HepG2 (cell line): ENCODE measurements around the gene ACD. TPM values are rescaled to one million over a fixed set of nuclear protein-coding genes. Genes with fewer than 3 reads are reported as not detected.

Experiments
- CEBPZ ChIP-seq: IDR thresholded peaks from 2 replicates; pipeline ENCODE4 v1.6.1; 2012; ENCODE audit warnings: low read length, improper control_type of control experiment
- GMEB1 ChIP-seq: sonication (generic); formaldehyde crosslinking; IDR thresholded peaks from 2 replicates; pipeline ENCODE4 v1.5.1; 2020; ENCODE audit warnings: missing genetic modification reagents, mild to moderate bottlenecking, borderline replicate concordance
- NFIB ChIP-seq: sonication (generic); formaldehyde crosslinking; IDR thresholded peaks from 2 replicates; pipeline ENCODE4 v1.9.0; 2021; ENCODE audit warnings: missing genetic modification reagents, mild to moderate bottlenecking, borderline replicate concordance
- NONO ChIP-seq, 2 experiments: fragments of 450-650 bp in 1 of 2; sonication (generic) in 1 of 2; formaldehyde crosslinking in 1 of 2; IDR thresholded peaks in 1 of 2; conservative IDR thresholded peaks in 1 of 2; 2 replicates each; pipeline versions ENCODE4 v1.6.1 to v1.8.0; 2017 to 2022; ENCODE audit warnings: mild to moderate bottlenecking in 1 of 2, missing genetic modification reagents in 1 of 2, moderate library complexity in 1 of 2
- PTBP1 ChIP-seq: fragments of 200-400 bp; formaldehyde crosslinking; IDR thresholded peaks from 2 replicates; pipeline ENCODE4 v1.6.1; 2018; ENCODE audit warnings: low read length, low read depth; ENCODE audit not compliant: poor library complexity, severe bottlenecking
- SIN3A ChIP-seq: IDR thresholded peaks from 2 replicates; pipeline ENCODE4 v1.6.1; 2011; ENCODE audit warnings: low read depth, mild to moderate bottlenecking, control low read depth, low read length, borderline replicate concordance
- TRIM24 ChIP-seq: sonication (generic); formaldehyde crosslinking; IDR thresholded peaks from 2 replicates; pipeline ENCODE4 v1.8.0; 2022; ENCODE audit warnings: mild to moderate bottlenecking, missing genetic modification reagents
- ZBTB26 ChIP-seq: IDR thresholded peaks from 2 replicates; pipeline ENCODE4 v1.6.1; 2016; ENCODE audit warnings: missing compliant biosample characterization, missing genetic modification reagents, borderline replicate concordance
- ZBTB4 ChIP-seq: sonication (generic); formaldehyde crosslinking; IDR thresholded peaks from 2 replicates; pipeline ENCODE4 v1.4.0; 2020; ENCODE audit warnings: missing genetic modification reagents, mild to moderate bottlenecking, borderline replicate concordance
- ZBTB8A ChIP-seq: sonication (generic); formaldehyde crosslinking; IDR thresholded peaks from 2 replicates; pipeline ENCODE4 v1.4.0; 2020; ENCODE audit warnings: mild to moderate bottlenecking, low read depth, missing genetic modification reagents, borderline replicate concordance
- ZNF12 ChIP-seq: sonication (generic); formaldehyde crosslinking; IDR thresholded peaks from 2 replicates; pipeline ENCODE4 v1.5.0; 2020; ENCODE audit warnings: missing genetic modification reagents
- ZNF230 ChIP-seq: sonication (generic); formaldehyde crosslinking; IDR thresholded peaks from 2 replicates; pipeline ENCODE4 v1.4.0; 2020; ENCODE audit warnings: mild to moderate bottlenecking, missing genetic modification reagents
- ZNF253 ChIP-seq: sonication (generic); formaldehyde crosslinking; IDR thresholded peaks from 2 replicates; pipeline ENCODE4 v1.8.0; 2022; ENCODE audit warnings: mild to moderate bottlenecking, missing genetic modification reagents, borderline replicate concordance
- ZNF331 ChIP-seq: sonication (generic); formaldehyde crosslinking; IDR thresholded peaks from 2 replicates; pipeline ENCODE4 v1.4.0; 2020; ENCODE audit warnings: missing genetic modification reagents
- ZNF367 ChIP-seq: sonication (generic); formaldehyde crosslinking; IDR thresholded peaks from 2 replicates; pipeline ENCODE4 v1.4.0; 2020; ENCODE audit warnings: missing genetic modification reagents, borderline replicate concordance
- ZNF383 ChIP-seq: sonication (generic); formaldehyde crosslinking; IDR thresholded peaks from 2 replicates; pipeline ENCODE4 v1.4.0; 2020; ENCODE audit warnings: missing genetic modification reagents, mild to moderate bottlenecking, borderline replicate concordance
- ZNF552 ChIP-seq: sonication (generic); formaldehyde crosslinking; IDR thresholded peaks from 2 replicates; pipeline ENCODE4 v1.9.0; 2022; ENCODE audit warnings: missing genetic modification reagents, mild to moderate bottlenecking, borderline replicate concordance
- polyA plus RNA-seq, 8 experiments: library from polyadenylated mRNA; depleted of rRNA in 3 of 8; stranded (reverse) in 7 of 8; unstranded in 1 of 8; fragments of >200 nt; fragmentation: Illumina TruSeq in 4 of 8; extraction: Trizol in 4 of 8; gene quantifications; 2 replicates each; pipeline versions ENCODE4 v1.2.1 to v1.2.3, GENCODE V29; 2011 to 2016; ENCODE audit warnings: low read depth in 4 of 8, missing spikeins in 1 of 8, mixed read lengths in 1 of 8; ENCODE audit not compliant: insufficient read depth in 1 of 8
- total RNA-seq, 5 experiments: library from RNA; depleted of rRNA; stranded (reverse); fragments of >200 nt; fragmentation: Illumina TruSeq; extraction: Trizol; gene quantifications; 2 replicates each; pipeline ENCODE4 v1.2.3, GENCODE V29; 2016; ENCODE audit warnings: low read depth in 1 of 5

Gene ACD
- total and polyA plus RNA-seq, 2 of the 13 experiments (the other 11 are each of a cell fraction or from before 2014, with no cell fraction given), result 32.6 to 38.3 TPM

GRCh38 chr16:67667817-67668494 is 7.9 kb upstream of the ACD start (continued):
- TF ChIP-seq ZNF367 (CRISPR knock-in tag) (no peak), NFIB (CRISPR knock-in tag) (no peak), ZNF253 (no peak), ZBTB8A (CRISPR knock-in tag) (0 out of 2 replicates have a peak, but pooled peaks have one; percentile 56), ZNF331 (CRISPR knock-in tag) (peak; percentile 91), ZBTB4 (CRISPR knock-in tag) (0 out of 2 replicates have a peak, but pooled peaks have one; percentile 16), SIN3A (peak; percentile 85; the same call in 1 of the 2 replicates), ZNF383 (CRISPR knock-in tag) (peak; percentile 74), ZNF12 (CRISPR knock-in tag) (peak; percentile 39; the same call in 1 of the 2 replicates), PTBP1 (no peak), NONO (IDR thresholded peaks at IDR 0.05) (no peak), NONO (CRISPR knock-in tag; conservative IDR thresholded peaks at IDR 0.05) (peak; percentile 56; the same call in 1 of the 2 replicates), CEBPZ (no peak), ZNF230 (CRISPR knock-in tag) (peak; percentile 89), TRIM24 (CRISPR knock-in tag) (no peak), ZNF552 (CRISPR knock-in tag) (0 out of 2 replicates have a peak, but pooled peaks have one; percentile 18), ZBTB26 (peak; percentile 70; the same call in 1 of the 2 replicates), GMEB1 (peak; percentile 27; the same call in 1 of the 2 replicates)
